Tibial nerve (tissue), 4 donors: ENCODE measurements around the gene RNU6-8.

Experiments used
- EP300 ChIP-seq, 2 donors: sonication (generic); formaldehyde crosslinking; IDR thresholded peaks; one replicate each; pipeline ENCODE4 v1.6.1; 2017; ENCODE audit warnings: antibody characterized with exemption in 2 of 2, mild to moderate bottlenecking in 1 of 2
- POLR2A ChIP-seq, 2 donors: fragments of 450-650 bp; IDR thresholded peaks; one replicate each; pipeline ENCODE4 v1.6.1; 2017; ENCODE audit warnings: antibody characterized with exemption in 2 of 2, mild to moderate bottlenecking in 2 of 2, moderate library complexity in 2 of 2
- TF ChIP-seq, protein P1 (sequence below), 5 experiments: fragments of 200-600 bp in 3 of 5; fragments of 450-650 bp in 2 of 5; sonication (generic) in 3 of 5; IDR thresholded peaks; one replicate each; pipeline ENCODE4 v1.5.1; 2016 to 2019; ENCODE audit warnings: antibody characterized with exemption in 5 of 5, mild to moderate bottlenecking in 3 of 5, moderate library complexity in 2 of 5

DNA sequence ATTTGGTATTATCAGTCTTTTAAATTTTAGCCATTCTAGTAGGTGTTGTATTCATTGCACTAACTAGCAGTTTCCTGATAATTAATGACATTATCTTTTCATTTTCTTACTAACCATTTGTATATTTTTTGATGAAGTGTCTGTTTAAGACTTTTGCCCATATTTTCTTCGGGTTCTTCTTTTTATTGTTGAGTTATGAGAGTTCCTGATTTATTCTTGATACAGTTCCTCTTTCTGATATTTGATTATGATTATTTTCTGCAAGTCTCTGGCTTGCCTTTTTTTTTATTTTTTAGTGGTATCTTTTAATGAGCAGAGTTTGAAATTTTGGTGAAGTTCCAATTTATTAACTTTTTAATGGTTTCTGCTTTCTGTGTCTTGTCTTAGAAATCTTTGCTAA is 7.4 kb downstream of the RNU6-8 start:
- TF ChIP-seq, protein P1, sequence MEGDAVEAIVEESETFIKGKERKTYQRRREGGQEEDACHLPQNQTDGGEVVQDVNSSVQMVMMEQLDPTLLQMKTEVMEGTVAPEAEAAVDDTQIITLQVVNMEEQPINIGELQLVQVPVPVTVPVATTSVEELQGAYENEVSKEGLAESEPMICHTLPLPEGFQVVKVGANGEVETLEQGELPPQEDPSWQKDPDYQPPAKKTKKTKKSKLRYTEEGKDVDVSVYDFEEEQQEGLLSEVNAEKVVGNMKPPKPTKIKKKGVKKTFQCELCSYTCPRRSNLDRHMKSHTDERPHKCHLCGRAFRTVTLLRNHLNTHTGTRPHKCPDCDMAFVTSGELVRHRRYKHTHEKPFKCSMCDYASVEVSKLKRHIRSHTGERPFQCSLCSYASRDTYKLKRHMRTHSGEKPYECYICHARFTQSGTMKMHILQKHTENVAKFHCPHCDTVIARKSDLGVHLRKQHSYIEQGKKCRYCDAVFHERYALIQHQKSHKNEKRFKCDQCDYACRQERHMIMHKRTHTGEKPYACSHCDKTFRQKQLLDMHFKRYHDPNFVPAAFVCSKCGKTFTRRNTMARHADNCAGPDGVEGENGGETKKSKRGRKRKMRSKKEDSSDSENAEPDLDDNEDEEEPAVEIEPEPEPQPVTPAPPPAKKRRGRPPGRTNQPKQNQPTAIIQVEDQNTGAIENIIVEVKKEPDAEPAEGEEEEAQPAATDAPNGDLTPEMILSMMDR (IDR thresholded peaks at IDR 0.05): no peak
- TF ChIP-seq EP300 (IDR thresholded peaks at IDR 0.05) (no peak), POLR2A (IDR thresholded peaks at IDR 0.05) (no peak)
